H9 (cell line): Measurements from ENCODE around the gene CYB5B. TPM values are rescaled to one million over a fixed set of nuclear protein-coding genes. Genes with fewer than 3 reads are reported as not detected.

Experiments
- DNase-seq: peaks from one replicate; pipeline ENCODE4 v3.0.0-alpha.2; 2017
- H2AFZ ChIP-seq: one replicate; pipeline ENCODE4 v1.6.1; 2013; ENCODE audit warnings: mild to moderate bottlenecking, low read length, control low read depth, moderate library complexity
- H2AK5ac ChIP-seq: 2 replicates; pipeline ENCODE4 v1.6.1; 2013; ENCODE audit warnings: low read length, control low read depth, mixed read lengths; ENCODE audit not compliant: insufficient read length
- H2BK120ac ChIP-seq: one replicate; pipeline ENCODE4 v1.6.1; 2013; ENCODE audit warnings: low read depth, mild to moderate bottlenecking, low read length, control low read depth, inconsistent platforms; ENCODE audit not compliant: poor library complexity, severe bottlenecking
- H2BK12ac ChIP-seq: 2 replicates; pipeline ENCODE4 v1.6.1; 2013; ENCODE audit warnings: low read length, control low read depth, mixed read lengths, low read depth; ENCODE audit not compliant: insufficient read length
- H2BK15ac ChIP-seq: 2 replicates; pipeline ENCODE4 v1.6.1; 2013; ENCODE audit warnings: low read depth, low read length, control low read depth
- H2BK20ac ChIP-seq: one replicate; pipeline ENCODE4 v1.6.1; 2013; ENCODE audit warnings: low read depth, mild to moderate bottlenecking, low read length, control low read depth, inconsistent platforms; ENCODE audit not compliant: poor library complexity, severe bottlenecking
- H2BK5ac ChIP-seq: 2 replicates; pipeline ENCODE4 v1.6.1; 2013; ENCODE audit warnings: low read length, control low read depth, mixed read lengths; ENCODE audit not compliant: insufficient read length
- H3K14ac ChIP-seq: 2 replicates; pipeline ENCODE4 v1.6.1; 2013; ENCODE audit warnings: low read length, control low read depth; ENCODE audit not compliant: insufficient read depth
- H3K18ac ChIP-seq: 2 replicates; pipeline ENCODE4 v1.6.1; 2013; ENCODE audit warnings: low read depth, mild to moderate bottlenecking, mixed read lengths, low read length, control low read depth; ENCODE audit not compliant: insufficient read length
- H3K23ac ChIP-seq: 2 replicates; pipeline ENCODE4 v1.6.1; 2013; ENCODE audit warnings: low read length, control low read depth, mixed read lengths, low read depth; ENCODE audit not compliant: insufficient read length
- H3K23me2 ChIP-seq: 2 replicates; pipeline ENCODE4 v1.6.1; 2013; ENCODE audit warnings: low read depth, mild to moderate bottlenecking, mixed read lengths, low read length, control low read depth; ENCODE audit not compliant: insufficient read length, poor library complexity, severe bottlenecking
- H3K27ac ChIP-seq: 2 replicates; pipeline ENCODE4 v1.5.1; 2013; ENCODE audit warnings: low read length, control low read depth, mixed read lengths, low read depth; ENCODE audit not compliant: insufficient read length
- H3K27me3 ChIP-seq: 2 replicates; pipeline ENCODE4 v1.6.1; 2013; ENCODE audit warnings: low read length, control low read depth, inconsistent platforms; ENCODE audit not compliant: insufficient read depth
- H3K4ac ChIP-seq: 2 replicates; pipeline ENCODE4 v1.6.1; 2013; ENCODE audit warnings: low read depth, mild to moderate bottlenecking, control low read depth, inconsistent platforms, low read length, moderate library complexity
- H3K4me1 ChIP-seq: 2 replicates; pipeline ENCODE4 v1.6.1; 2013; ENCODE audit warnings: low read length, control low read depth, inconsistent platforms; ENCODE audit not compliant: insufficient read depth
- H3K4me2 ChIP-seq: 2 replicates; pipeline ENCODE4 v1.6.1; 2013; ENCODE audit warnings: low read length, control low read depth, mixed read lengths; ENCODE audit not compliant: insufficient read length, insufficient read depth
- H3K56ac ChIP-seq: 2 replicates; pipeline ENCODE4 v1.6.1; 2013; ENCODE audit warnings: low read depth, mild to moderate bottlenecking, mixed read lengths, low read length, control low read depth; ENCODE audit not compliant: insufficient read length
- H3K79me1 ChIP-seq: 2 replicates; pipeline ENCODE4 v1.6.1; 2013; ENCODE audit warnings: low read depth, mild to moderate bottlenecking, moderate library complexity, low read length, control low read depth, inconsistent platforms; ENCODE audit not compliant: insufficient read depth, poor library complexity, severe bottlenecking
- H3K79me2 ChIP-seq: 2 replicates; pipeline ENCODE4 v1.6.1; 2013; ENCODE audit warnings: low read length, control low read depth, inconsistent platforms; ENCODE audit not compliant: insufficient read depth
- H3K9ac ChIP-seq: 2 replicates; pipeline ENCODE4 v1.6.1; 2013; ENCODE audit warnings: low read length, control low read depth, mixed read lengths; ENCODE audit not compliant: insufficient read length; ENCODE audit errors: extremely low read depth
- H3K9me3 ChIP-seq: one replicate; pipeline ENCODE4 v1.6.1; 2013; ENCODE audit warnings: low read depth, low read length, inconsistent platforms; ENCODE audit not compliant: control insufficient read depth
- H3T11ph ChIP-seq: one replicate; pipeline ENCODE4 v1.6.1; 2013; ENCODE audit warnings: mild to moderate bottlenecking, low read length, control low read depth, inconsistent platforms
- H4K20me1 ChIP-seq: one replicate; pipeline ENCODE4 v1.6.1; 2013; ENCODE audit not compliant: control insufficient read depth, insufficient read length, insufficient read depth
- H4K5ac ChIP-seq: 2 replicates; pipeline ENCODE4 v1.6.1; 2013; ENCODE audit warnings: low read depth, mild to moderate bottlenecking, mixed read lengths, low read length, control low read depth; ENCODE audit not compliant: insufficient read length
- H4K8ac ChIP-seq: replicated peaks from 2 replicates; pipeline ENCODE4 v1.6.1; 2013; ENCODE audit warnings: low read length, control low read depth, mixed read lengths, low read depth; ENCODE audit not compliant: insufficient read length
- H4K91ac ChIP-seq: 2 replicates; pipeline ENCODE4 v1.6.1; 2013; ENCODE audit warnings: low read depth, mild to moderate bottlenecking, moderate library complexity, mixed read lengths, low read length, control low read depth; ENCODE audit not compliant: insufficient read length
- H3K27ac Mint-ChIP-seq, 3 experiments: 2 replicates in 2 of 3; 3 replicates in 1 of 3; pipeline ENCODE4 v1.8.0; 2020 to 2021; ENCODE audit warnings: mixed read lengths in 3 of 3, mild to moderate bottlenecking in 1 of 3, moderate library complexity in 1 of 3
- H3K27me3 Mint-ChIP-seq: 2 replicates; pipeline ENCODE4 v1.8.0; 2021; ENCODE audit warnings: low read depth, mild to moderate bottlenecking, moderate library complexity, mixed read lengths
- H3K36me3 Mint-ChIP-seq, 3 experiments: 2 replicates in 2 of 3; 3 replicates in 1 of 3; pipeline ENCODE4 v1.8.0; 2020 to 2021; ENCODE audit warnings: low read depth in 3 of 3, mixed read lengths in 3 of 3; ENCODE audit not compliant: insufficient read depth in 1 of 3
- H3K4me1 Mint-ChIP-seq, 2 experiments: 2 replicates each; pipeline ENCODE4 v1.8.0; 2020; ENCODE audit warnings: mixed read lengths in 2 of 2
- H3K4me3 Mint-ChIP-seq, 2 experiments: 2 replicates in 1 of 2; 3 replicates in 1 of 2; pipeline ENCODE4 v1.8.0; 2020 to 2021; ENCODE audit warnings: mild to moderate bottlenecking in 2 of 2, mixed read lengths in 2 of 2, moderate library complexity in 1 of 2
- H3K9me3 Mint-ChIP-seq, 2 experiments: 2 replicates in 1 of 2; 3 replicates in 1 of 2; pipeline ENCODE4 v1.8.0; 2020; ENCODE audit warnings: mild to moderate bottlenecking in 2 of 2, mixed read lengths in 2 of 2, moderate library complexity in 1 of 2
- WGBS: extraction: QIAGEN DNeasy Blood & Tissue Kit; methylation state at CpG from one replicate; pipeline ENCODE4 v1.1.7; 2013; ENCODE audit warnings: missing lambda C conversion rate, low lambda C conversion rate, mixed read lengths; ENCODE audit not compliant: insufficient read length; ENCODE audit errors: extremely low coverage; 5-methylcytosine and 5-hydroxymethylcytosine counted together
- total RNA-seq: library from RNA; stranded (reverse); gene quantifications from 2 replicates; pipeline ENCODE4 v1.2.1, GENCODE V29; 2021
- TF ChIP-seq, protein P1 (sequence below): fragments of 200-600 bp; sonication (generic); conservative IDR thresholded peaks from 3 replicates; pipeline ENCODE4 v1.8.0; 2021; ENCODE audit warnings: antibody characterized with exemption, mild to moderate bottlenecking

CYB5B gene
- total RNA-seq, 1 experiment from 2014 or later, result 126 TPM

DNA sequence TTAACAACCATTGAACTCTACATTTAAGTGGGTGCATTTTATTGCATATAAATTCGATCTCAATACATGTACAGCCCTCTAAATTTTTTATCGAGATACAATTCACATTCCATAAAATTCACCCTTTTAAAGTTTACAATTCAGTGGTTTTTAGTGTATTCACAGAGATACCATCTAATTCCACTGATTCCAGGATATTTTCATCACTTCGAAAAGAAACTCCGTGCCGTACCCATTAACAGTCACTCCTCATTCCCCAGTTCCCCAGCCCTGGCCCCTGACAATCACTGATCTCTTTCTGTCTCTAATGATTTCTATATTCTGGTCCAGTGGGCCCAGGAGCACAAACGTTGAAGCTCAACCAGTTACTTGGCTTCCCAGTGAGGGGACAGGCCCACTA, 61.4 kb downstream of the CYB5B start:
- no peaks in the 10 kb centered on the region for H3K79me2 ChIP-seq
- H4K91ac ChIP-seq, result no peak overlapping the region
- H2BK5ac ChIP-seq, result no peak overlapping the region
- H3K79me1 ChIP-seq, result no peaks in the 10 kb centered on the region
- no peaks in the 10 kb centered on the region for H3K27me3 ChIP-seq
- H2AFZ ChIP-seq, result no peak overlapping the region
- no peak overlapping the region for H4K8ac ChIP-seq
- no peaks in the 10 kb centered on the region for H3K4me1 ChIP-seq
- no peak overlapping the region for H3K4me2 ChIP-seq
- H3K18ac ChIP-seq, result no peak overlapping the region
- Mint-ChIP-seq H3K27ac (no peak overlapping the region; a peak in 1 of 7 replicates), H3K9me3 (no peaks in the 10 kb centered on the region), H3K4me1 (peaks cover 0 to 5% of the 10 kb centered on the region in 2 experiments; a peak in 2 of 4 replicates), H3K36me3 (no peaks in the 10 kb centered on the region), H3K4me3 (no peak overlapping the region), H3K27me3 (no peaks in the 10 kb centered on the region)
- H3K23ac ChIP-seq, result no peak overlapping the region
- H3T11ph ChIP-seq, result no peak overlapping the region
- no peak for DNase-seq
- H2BK120ac ChIP-seq, result no peak overlapping the region
- no peak overlapping the region for H3K4ac ChIP-seq
- WGBS, result no CpG with 5 or more reads among the region's 6 CpGs
- H3K23me2 ChIP-seq, result no peaks in the 10 kb centered on the region
- no peak overlapping the region for H3K14ac ChIP-seq
- H2BK12ac ChIP-seq, result no peak overlapping the region
- no peak overlapping the region for H2BK20ac ChIP-seq
- no peak overlapping the region for H3K56ac ChIP-seq
- TF ChIP-seq, protein P1, sequence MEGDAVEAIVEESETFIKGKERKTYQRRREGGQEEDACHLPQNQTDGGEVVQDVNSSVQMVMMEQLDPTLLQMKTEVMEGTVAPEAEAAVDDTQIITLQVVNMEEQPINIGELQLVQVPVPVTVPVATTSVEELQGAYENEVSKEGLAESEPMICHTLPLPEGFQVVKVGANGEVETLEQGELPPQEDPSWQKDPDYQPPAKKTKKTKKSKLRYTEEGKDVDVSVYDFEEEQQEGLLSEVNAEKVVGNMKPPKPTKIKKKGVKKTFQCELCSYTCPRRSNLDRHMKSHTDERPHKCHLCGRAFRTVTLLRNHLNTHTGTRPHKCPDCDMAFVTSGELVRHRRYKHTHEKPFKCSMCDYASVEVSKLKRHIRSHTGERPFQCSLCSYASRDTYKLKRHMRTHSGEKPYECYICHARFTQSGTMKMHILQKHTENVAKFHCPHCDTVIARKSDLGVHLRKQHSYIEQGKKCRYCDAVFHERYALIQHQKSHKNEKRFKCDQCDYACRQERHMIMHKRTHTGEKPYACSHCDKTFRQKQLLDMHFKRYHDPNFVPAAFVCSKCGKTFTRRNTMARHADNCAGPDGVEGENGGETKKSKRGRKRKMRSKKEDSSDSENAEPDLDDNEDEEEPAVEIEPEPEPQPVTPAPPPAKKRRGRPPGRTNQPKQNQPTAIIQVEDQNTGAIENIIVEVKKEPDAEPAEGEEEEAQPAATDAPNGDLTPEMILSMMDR, result no peak
- H3K9ac ChIP-seq, result no peak overlapping the region
- H2BK15ac ChIP-seq, result no peak overlapping the region
- H3K9me3 ChIP-seq, result no peaks in the 10 kb centered on the region
- no peak overlapping the region for H3K27ac ChIP-seq
- no peaks in the 10 kb centered on the region for H4K20me1 ChIP-seq
- no peak overlapping the region for H4K5ac ChIP-seq
- H2AK5ac ChIP-seq, result no peak overlapping the region
